Brain microvascular endothelial cell (primary cell): ENCODE measurements around the gene TMEM131.

Experiments
- DNase-seq: peaks from one replicate; pipeline ENCODE4 v3.0.0-alpha.2; 2020
- H3K27ac ChIP-seq: fragments of 250-450 bp; sonication (Bioruptor Pico); 2 replicates; pipeline ENCODE4 v1.5.1; 2020; ENCODE audit warnings: mild to moderate bottlenecking, moderate library complexity
- H3K27me3 ChIP-seq: fragments of 250-450 bp; sonication (Bioruptor Pico); replicated peaks from 2 replicates; pipeline ENCODE4 v1.5.1; 2020; ENCODE audit warnings: mild to moderate bottlenecking
- H3K36me3 ChIP-seq: fragments of 250-450 bp; sonication (Bioruptor Pico); replicated peaks from 2 replicates; pipeline ENCODE4 v1.5.1; 2020; ENCODE audit warnings: mild to moderate bottlenecking
- H3K4me3 ChIP-seq: 2 replicates; pipeline ENCODE4 v1.5.1; 2011; ENCODE audit warnings: low read depth, mild to moderate bottlenecking, control low read depth, low read length, moderate library complexity
- CTCF ChIP-seq: IDR thresholded peaks from 2 replicates; pipeline ENCODE4 v1.5.1; 2011; ENCODE audit warnings: low read depth, mild to moderate bottlenecking, moderate library complexity, low read length, control low read depth, inconsistent platforms; ENCODE audit errors: missing control alignments
- in situ Hi-C: cut with HindIII; loops from 2 replicates; pipeline ENCODE4 v1.10.0; 2017; ENCODE audit warnings: low sequenced_read_pairs, low pct_ligation_motif_present

Gene TMEM131

GRCh38 chr2:97724946-97725688 is 270.6 kb downstream of the TMEM131 start:
- in situ Hi-C loops: no loop called here

GRCh38 chr2:97724501-97724900 is 271.2 kb downstream of the TMEM131 start:
- Histone ChIP-seq H3K36me3 (no peaks in the 10 kb centered on the region), H3K27ac (no peak overlapping the region), H3K4me3 (no peak overlapping the region), H3K27me3 (no peaks in the 10 kb centered on the region)
- in situ Hi-C loops: no loop called here
- no peak for TF ChIP-seq CTCF
- DNase-seq: no peak

More at GRCh38 chr2:97724946-97725688, 270.6 kb downstream of the TMEM131 start:
- DNase-seq: no peak
- Histone ChIP-seq H3K27me3 (no peaks in the 10 kb centered on the region), H3K27ac (no peak overlapping the region), H3K36me3 (no peaks in the 10 kb centered on the region), H3K4me3 (no peak overlapping the region)
- no peak for TF ChIP-seq CTCF

- H3K27me3 ChIP-seq: no peaks in the 10 kb centered on the region
- no peaks in the 10 kb centered on the region for H3K36me3 ChIP-seq
- TF ChIP-seq CTCF: no peak
- H3K4me3 ChIP-seq: no peak overlapping the region
- DNase-seq: no peak
- H3K27ac ChIP-seq: no peak overlapping the region
- in situ Hi-C loops: no loop called here
Observed at GRCh38 chr2:97724073-97724410, 271.7 kb downstream of the TMEM131 start.

GRCh38 chr2:97723156-97724072 is 272.3 kb downstream of the TMEM131 start:
- TF ChIP-seq CTCF: no peak
- H3K4me3 ChIP-seq: no peak overlapping the region
- no peaks in the 10 kb centered on the region for H3K36me3 ChIP-seq
- H3K27ac ChIP-seq: no peak overlapping the region
- DNase-seq: no peak
- in situ Hi-C loops: no loop called here
- H3K27me3 ChIP-seq: no peaks in the 10 kb centered on the region

GRCh38 chr2:97722227-97722626 is 273.5 kb downstream of the TMEM131 start:
- in situ Hi-C loops: no loop called here
- H3K27ac ChIP-seq: no peak overlapping the region
- TF ChIP-seq CTCF: no peak
- peak; percentile 40 for DNase-seq
- H3K36me3 ChIP-seq: no peaks in the 10 kb centered on the region
- no peak overlapping the region for H3K4me3 ChIP-seq
- H3K27me3 ChIP-seq: no peaks in the 10 kb centered on the region
